ENCODE measurements around the gene VCAN.

The VCAN gene

GRCh38 chr5:83524345-83524744 lies 52.8 kb downstream of the VCAN start:
- peaks cover 12% of the 10 kb centered on the region for H3K4me1 ChIP-seq (ENCODE audit: control insufficient read depth, insufficient read depth, low read length)
- H3K4me3 ChIP-seq (ENCODE audit: low read depth, low read length) = no peak overlapping the region
- no peak for TF ChIP-seq OVOL3 (tag by site-specific recombination; IDR thresholded peaks at IDR 0.05)
- TF ChIP-seq ZNF580 (tag by site-specific recombination; IDR thresholded peaks at IDR 0.05) = peak; percentile 79
- TF ChIP-seq ZNF664 (tag by site-specific recombination; IDR thresholded peaks at IDR 0.05) = peak; percentile 33; the same call in 1 of the 2 replicates
- TF ChIP-seq ZEB2 (tag by site-specific recombination; IDR thresholded peaks at IDR 0.05) = peak; percentile 98
- no peak for TF ChIP-seq ZNF518A (tag by site-specific recombination; conservative IDR thresholded peaks at IDR 0.05; ENCODE audit: low read depth)
- TF ChIP-seq ZNF354C (tag by site-specific recombination; IDR thresholded peaks at IDR 0.05; ENCODE audit: borderline replicate concordance, low read depth) = no peak
- no peak for TF ChIP-seq PRDM6 (tag by site-specific recombination; IDR thresholded peaks at IDR 0.05)
- TF ChIP-seq YY1 (tag by site-specific recombination; IDR thresholded peaks at IDR 0.05) = no peak
- TF ChIP-seq ZNF2 (tag by site-specific recombination; IDR thresholded peaks at IDR 0.05) = no peak
- ChIA-PET CTCF (interaction anchor here (0.6 to 0.7 kb wide), 3 partner anchors 13 to 468 kb away, joined by 3 to 4 read pairs (median 3); no protein-coding TSS in a partner anchor), POLR2A (no interaction called here)
- no peak overlapping the region for H3K27ac ChIP-seq (ENCODE audit: extremely low read depth, low read depth, low read length)
- H3K9me3 ChIP-seq (ENCODE audit: control insufficient read depth, insufficient read depth, low read depth, low read length) = no peaks in the 10 kb centered on the region
- H3K36me3 ChIP-seq (ENCODE audit: control insufficient read depth in 2 of 2, insufficient read depth in 1 of 2, low read length in 2 of 2) = peaks cover 10 to 18% of the 10 kb centered on the region in 2 experiments; a peak in 2 of 3 replicates

DNA sequence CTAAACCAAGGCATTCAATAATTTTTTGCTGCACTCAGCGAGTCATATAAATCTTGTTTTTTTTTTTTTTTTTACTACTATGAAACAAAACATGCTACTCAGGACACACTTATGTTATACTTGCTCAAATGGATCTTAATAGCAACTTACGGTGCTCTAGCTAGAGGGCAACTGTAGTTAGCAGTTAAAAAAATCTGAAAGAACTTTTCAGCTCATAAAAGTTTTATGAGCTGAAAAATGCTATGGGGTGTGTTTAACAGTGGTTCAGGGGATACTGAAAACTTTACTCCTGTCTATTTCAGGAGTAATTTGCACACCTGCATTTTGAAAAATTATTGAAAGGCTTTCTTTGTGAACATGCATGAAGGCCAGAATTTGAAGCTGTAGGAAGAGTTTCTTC lies 53.4 kb downstream of the VCAN start:
- ChIA-PET CTCF (interaction anchor here (0.7 kb wide), 3 partner anchors 13 to 468 kb away, joined by 3 to 8 read pairs (median 4); no protein-coding TSS in a partner anchor), POLR2A (no interaction called here)
- Histone ChIP-seq H3K36me3 (ENCODE audit: control insufficient read depth in 2 of 2, insufficient read depth in 1 of 2, low read length in 2 of 2) (peaks cover 4 to 12% of the 10 kb centered on the region in 2 experiments; a peak in 2 of 3 replicates), H3K4me1 (ENCODE audit: control insufficient read depth, insufficient read depth, low read length) (peaks cover 12% of the 10 kb centered on the region), H3K4me3 (ENCODE audit: low read depth, low read length) (no peak overlapping the region), H3K9me3 (ENCODE audit: control insufficient read depth, insufficient read depth, low read depth, low read length) (no peaks in the 10 kb centered on the region), H3K27ac (ENCODE audit: extremely low read depth, low read depth, low read length) (no peak overlapping the region)
- TF ChIP-seq TCF7L2 (IDR thresholded peaks at IDR 0.05; ENCODE audit: borderline replicate concordance, low read depth, low read length) (no peak), ZBTB44 (tag by site-specific recombination; IDR thresholded peaks at IDR 0.05) (0 out of 2 replicates have a peak, but pooled peaks have one; percentile 21), PRDM6 (tag by site-specific recombination; IDR thresholded peaks at IDR 0.05) (peak; percentile 87), ZIC2 (tag by site-specific recombination; IDR thresholded peaks at IDR 0.05) (no peak), ZNF449 (tag by site-specific recombination; IDR thresholded peaks at IDR 0.05) (no peak), ZBTB8A (tag by site-specific recombination; IDR thresholded peaks at IDR 0.05) (peak; percentile 19; the same call in 1 of the 2 replicates)
- TF ChIP-seq, protein P1, sequence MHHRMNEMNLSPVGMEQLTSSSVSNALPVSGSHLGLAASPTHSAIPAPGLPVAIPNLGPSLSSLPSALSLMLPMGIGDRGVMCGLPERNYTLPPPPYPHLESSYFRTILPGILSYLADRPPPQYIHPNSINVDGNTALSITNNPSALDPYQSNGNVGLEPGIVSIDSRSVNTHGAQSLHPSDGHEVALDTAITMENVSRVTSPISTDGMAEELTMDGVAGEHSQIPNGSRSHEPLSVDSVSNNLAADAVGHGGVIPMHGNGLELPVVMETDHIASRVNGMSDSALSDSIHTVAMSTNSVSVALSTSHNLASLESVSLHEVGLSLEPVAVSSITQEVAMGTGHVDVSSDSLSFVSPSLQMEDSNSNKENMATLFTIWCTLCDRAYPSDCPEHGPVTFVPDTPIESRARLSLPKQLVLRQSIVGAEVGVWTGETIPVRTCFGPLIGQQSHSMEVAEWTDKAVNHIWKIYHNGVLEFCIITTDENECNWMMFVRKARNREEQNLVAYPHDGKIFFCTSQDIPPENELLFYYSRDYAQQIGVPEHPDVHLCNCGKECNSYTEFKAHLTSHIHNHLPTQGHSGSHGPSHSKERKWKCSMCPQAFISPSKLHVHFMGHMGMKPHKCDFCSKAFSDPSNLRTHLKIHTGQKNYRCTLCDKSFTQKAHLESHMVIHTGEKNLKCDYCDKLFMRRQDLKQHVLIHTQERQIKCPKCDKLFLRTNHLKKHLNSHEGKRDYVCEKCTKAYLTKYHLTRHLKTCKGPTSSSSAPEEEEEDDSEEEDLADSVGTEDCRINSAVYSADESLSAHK (tag by site-specific recombination; IDR thresholded peaks at IDR 0.05) = peak; percentile 79
- TF ChIP-seq, protein P2, sequence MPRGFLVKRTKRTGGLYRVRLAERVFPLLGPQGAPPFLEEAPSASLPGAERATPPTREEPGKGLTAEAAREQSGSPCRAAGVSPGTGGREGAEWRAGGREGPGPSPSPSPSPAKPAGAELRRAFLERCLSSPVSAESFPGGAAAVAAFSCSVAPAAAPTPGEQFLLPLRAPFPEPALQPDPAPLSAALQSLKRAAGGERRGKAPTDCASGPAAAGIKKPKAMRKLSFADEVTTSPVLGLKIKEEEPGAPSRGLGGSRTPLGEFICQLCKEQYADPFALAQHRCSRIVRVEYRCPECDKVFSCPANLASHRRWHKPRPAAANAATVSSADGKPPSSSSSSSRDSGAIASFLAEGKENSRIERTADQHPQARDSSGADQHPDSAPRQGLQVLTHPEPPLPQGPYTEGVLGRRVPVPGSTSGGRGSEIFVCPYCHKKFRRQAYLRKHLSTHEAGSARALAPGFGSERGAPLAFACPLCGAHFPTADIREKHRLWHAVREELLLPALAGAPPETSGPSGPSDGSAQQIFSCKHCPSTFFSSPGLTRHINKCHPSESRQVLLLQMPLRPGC (tag by site-specific recombination; IDR thresholded peaks at IDR 0.05) = no peak

All from HEK293 (cell line).